ENCODE data around the gene ZNF407.

ZNF407 gene

DNA sequence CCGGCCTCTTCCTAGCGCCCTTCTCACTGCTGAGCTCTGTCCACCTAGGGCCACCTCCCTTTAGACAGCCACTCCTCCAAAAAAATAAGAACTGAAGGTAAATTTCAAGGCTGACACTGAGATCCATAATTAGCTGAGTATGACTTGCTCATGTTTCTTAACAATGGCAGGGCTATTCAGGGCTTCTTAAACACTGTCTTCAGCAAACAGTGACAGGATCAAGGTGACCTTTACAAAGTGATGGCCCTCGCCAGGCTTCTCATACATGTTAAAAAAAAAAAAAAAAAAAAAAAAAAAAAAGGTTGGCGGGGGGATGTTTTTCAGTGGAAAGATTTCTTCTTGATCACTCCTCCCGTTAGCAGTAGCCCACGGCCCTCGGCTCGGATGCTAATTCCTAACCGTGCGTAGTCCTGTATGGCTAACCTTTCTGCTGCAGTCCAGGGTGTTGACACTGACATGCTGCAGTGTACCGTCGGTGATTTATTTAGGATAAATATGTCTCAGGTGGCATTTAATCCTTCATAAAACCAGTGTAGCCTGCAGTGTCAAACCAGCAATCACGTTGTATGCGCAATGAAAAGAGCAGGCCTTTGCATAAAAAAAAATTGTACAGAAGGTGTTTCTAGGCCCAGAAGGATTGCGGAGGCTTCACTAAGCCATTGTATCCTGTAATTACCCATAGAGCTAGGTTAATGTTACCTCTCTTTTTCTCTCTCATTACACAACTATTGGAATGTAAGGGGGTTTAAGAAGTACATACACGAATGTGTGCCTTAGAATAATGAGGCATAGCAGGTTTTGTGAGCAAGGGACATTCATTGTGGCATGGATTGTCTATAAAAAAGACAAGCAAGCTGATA, 468.6 kb downstream of the ZNF407 start:
- Histone ChIP-seq H3K9ac (ENCODE audit: low read depth, low read length) (no peak overlapping the region), H4K20me1 (ENCODE audit: insufficient read depth, low read length) (no peaks in the 10 kb centered on the region), H3K9me3 (ENCODE audit: insufficient read depth, low read length, severe bottlenecking) (no peaks in the 10 kb centered on the region), H3K4me1 (ENCODE audit: insufficient read depth, low read length) (peaks cover 23% of the 10 kb centered on the region), H3K27me3 (ENCODE audit: insufficient read depth, low read length, poor library complexity) (no peaks in the 10 kb centered on the region), H3K79me2 (ENCODE audit: insufficient read depth, low read length) (peaks cover 7% of the 10 kb centered on the region), H3K4me2 (ENCODE audit: insufficient read depth, low read length) (no peak overlapping the region), H3K27ac (ENCODE audit: low read length) (no peak overlapping the region), H3K36me3 (ENCODE audit: insufficient read depth, low read length) (peaks cover 14% of the 10 kb centered on the region; the same call in 1 of the 2 replicates), H2AFZ (ENCODE audit: low read depth, low read length) (no peak overlapping the region), H3K4me3 (ENCODE audit: low read depth in 1 of 2, low read length in 2 of 2) (no peak overlapping the region)
- ATAC-seq (ENCODE audit: insufficient read depth, low read depth) (no peak), DNase-seq (no peak)
- TF ChIP-seq CTCF (IDR thresholded peaks at IDR 0.05; ENCODE audit: borderline replicate concordance, extremely low read depth, low read length, poor library complexity, severe bottlenecking) = no peak
- TF ChIP-seq EZH2 (IDR thresholded peaks at IDR 0.05; ENCODE audit: borderline replicate concordance, low read depth, low read length, severe bottlenecking) = no peak

DNA sequence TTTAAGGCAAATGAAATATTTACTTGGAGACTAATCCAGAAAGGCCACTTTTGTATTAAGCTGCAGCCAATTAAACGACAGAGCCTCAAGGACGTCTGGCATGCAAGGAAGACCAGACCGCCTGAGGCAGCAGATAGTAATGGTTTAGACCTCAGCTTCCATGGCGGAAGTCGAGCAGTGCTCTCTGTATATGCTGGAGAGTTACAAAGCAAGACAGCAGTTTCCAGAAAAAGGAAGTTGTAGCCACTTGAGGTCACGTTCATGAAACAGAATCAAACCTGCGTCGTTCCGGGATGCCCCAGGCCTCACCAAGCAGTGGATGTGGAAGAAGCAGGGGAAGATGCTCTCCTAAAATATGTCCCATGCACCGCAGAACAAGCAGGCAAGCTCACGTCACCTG, 469.3 kb downstream of the ZNF407 start:
- no peak for DNase-seq
- no peaks in the 10 kb centered on the region for H4K20me1 ChIP-seq (ENCODE audit: insufficient read depth, low read length)
- H2AFZ ChIP-seq (ENCODE audit: low read depth, low read length) = no peak overlapping the region
- H3K27ac ChIP-seq (ENCODE audit: low read length) = no peak overlapping the region
- no peak for TF ChIP-seq EZH2 (IDR thresholded peaks at IDR 0.05; ENCODE audit: borderline replicate concordance, low read depth, low read length, severe bottlenecking)
- no peak for TF ChIP-seq CTCF (IDR thresholded peaks at IDR 0.05; ENCODE audit: borderline replicate concordance, extremely low read depth, low read length, poor library complexity, severe bottlenecking)
- no peak overlapping the region for H3K4me2 ChIP-seq (ENCODE audit: insufficient read depth, low read length)
- no peak for ATAC-seq (ENCODE audit: insufficient read depth, low read depth)
- no peak overlapping the region for H3K9ac ChIP-seq (ENCODE audit: low read depth, low read length)
- H3K9me3 ChIP-seq (ENCODE audit: insufficient read depth, low read length, severe bottlenecking) = no peaks in the 10 kb centered on the region
- H3K27me3 ChIP-seq (ENCODE audit: insufficient read depth, low read length, poor library complexity) = no peaks in the 10 kb centered on the region
- peaks cover 29% of the 10 kb centered on the region for H3K4me1 ChIP-seq (ENCODE audit: insufficient read depth, low read length)
- H3K4me3 ChIP-seq (ENCODE audit: low read depth in 1 of 2, low read length in 2 of 2) = no peak overlapping the region
- peaks cover 14% of the 10 kb centered on the region; the same call in 1 of the 2 replicates for H3K36me3 ChIP-seq (ENCODE audit: insufficient read depth, low read length)
- peaks cover 7% of the 10 kb centered on the region for H3K79me2 ChIP-seq (ENCODE audit: insufficient read depth, low read length)

GRCh38 chr18:75067996-75068645, 470.5 kb downstream of the ZNF407 start:
- H3K4me3 ChIP-seq (ENCODE audit: low read depth in 1 of 2, low read length in 2 of 2) = no peak overlapping the region

More at GRCh38 chr18:75067996-75068645, 470.5 kb downstream of the ZNF407 start:
- TF ChIP-seq CTCF (IDR thresholded peaks at IDR 0.05; ENCODE audit: borderline replicate concordance, extremely low read depth, low read length, poor library complexity, severe bottlenecking) (no peak), EZH2 (IDR thresholded peaks at IDR 0.05; ENCODE audit: borderline replicate concordance, low read depth, low read length, severe bottlenecking) (no peak)
- ATAC-seq (ENCODE audit: insufficient read depth, low read depth) (no peak), DNase-seq (no peak)
- Histone ChIP-seq H3K27me3 (ENCODE audit: insufficient read depth, low read length, poor library complexity) (no peaks in the 10 kb centered on the region), H2AFZ (ENCODE audit: low read depth, low read length) (no peak overlapping the region), H3K9ac (ENCODE audit: low read depth, low read length) (no peak overlapping the region), H3K36me3 (ENCODE audit: insufficient read depth, low read length) (peaks cover 14% of the 10 kb centered on the region; the same call in 1 of the 2 replicates), H3K9me3 (ENCODE audit: insufficient read depth, low read length, severe bottlenecking) (no peaks in the 10 kb centered on the region), H3K4me1 (ENCODE audit: insufficient read depth, low read length) (peaks cover 33% of the 10 kb centered on the region), H4K20me1 (ENCODE audit: insufficient read depth, low read length) (no peaks in the 10 kb centered on the region), H3K27ac (ENCODE audit: low read length) (no peak overlapping the region), H3K4me2 (ENCODE audit: insufficient read depth, low read length) (no peak overlapping the region), H3K79me2 (ENCODE audit: insufficient read depth, low read length) (peaks cover 7% of the 10 kb centered on the region)

Measured in DND-41 (cell line).